ENCODE results near the gene KIR2DL4.
"Not testable (repeated sequence)": the region's sequence is repeated elsewhere in the genome, so short reads cannot be mapped to it uniquely, and the experiment has no call there.

DNA sequence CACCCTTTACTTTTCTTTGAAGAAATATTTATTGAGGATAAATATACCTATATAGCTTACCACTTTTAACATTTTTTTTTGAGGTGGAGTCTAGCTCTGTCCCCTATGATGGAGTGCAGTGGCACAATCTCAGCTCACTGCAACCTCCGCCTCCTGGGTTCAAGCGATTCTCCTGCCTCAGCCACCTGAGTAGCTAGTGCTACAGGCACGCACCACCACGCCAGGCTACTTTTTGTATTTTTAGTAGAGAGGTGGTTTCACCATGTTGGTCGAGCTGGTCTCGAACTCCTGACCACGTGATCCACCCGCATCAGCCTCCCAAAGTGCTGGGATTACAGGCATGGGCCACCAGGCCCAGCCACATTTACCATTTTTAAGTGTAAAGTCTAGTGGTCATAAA is 27.6 kb upstream of the KIR2DL4 start:
- not testable (repeated sequence) for TF ChIP-seq YY1 (IDR thresholded peaks at IDR 0.05); TAF1 (conservative IDR thresholded peaks at IDR 0.05); EGR1 (IDR thresholded peaks at IDR 0.05; ENCODE audit: low read depth in 2 of 2); GABPA (IDR thresholded peaks at IDR 0.05 in 1 of 2, conservative IDR thresholded peaks at IDR 0.05 in 1 of 2)
- TF ChIP-seq, protein P1, sequence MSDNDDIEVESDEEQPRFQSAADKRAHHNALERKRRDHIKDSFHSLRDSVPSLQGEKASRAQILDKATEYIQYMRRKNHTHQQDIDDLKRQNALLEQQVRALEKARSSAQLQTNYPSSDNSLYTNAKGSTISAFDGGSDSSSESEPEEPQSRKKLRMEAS (IDR thresholded peaks at IDR 0.05), result not testable (repeated sequence)
- TF ChIP-seq, protein P2, sequence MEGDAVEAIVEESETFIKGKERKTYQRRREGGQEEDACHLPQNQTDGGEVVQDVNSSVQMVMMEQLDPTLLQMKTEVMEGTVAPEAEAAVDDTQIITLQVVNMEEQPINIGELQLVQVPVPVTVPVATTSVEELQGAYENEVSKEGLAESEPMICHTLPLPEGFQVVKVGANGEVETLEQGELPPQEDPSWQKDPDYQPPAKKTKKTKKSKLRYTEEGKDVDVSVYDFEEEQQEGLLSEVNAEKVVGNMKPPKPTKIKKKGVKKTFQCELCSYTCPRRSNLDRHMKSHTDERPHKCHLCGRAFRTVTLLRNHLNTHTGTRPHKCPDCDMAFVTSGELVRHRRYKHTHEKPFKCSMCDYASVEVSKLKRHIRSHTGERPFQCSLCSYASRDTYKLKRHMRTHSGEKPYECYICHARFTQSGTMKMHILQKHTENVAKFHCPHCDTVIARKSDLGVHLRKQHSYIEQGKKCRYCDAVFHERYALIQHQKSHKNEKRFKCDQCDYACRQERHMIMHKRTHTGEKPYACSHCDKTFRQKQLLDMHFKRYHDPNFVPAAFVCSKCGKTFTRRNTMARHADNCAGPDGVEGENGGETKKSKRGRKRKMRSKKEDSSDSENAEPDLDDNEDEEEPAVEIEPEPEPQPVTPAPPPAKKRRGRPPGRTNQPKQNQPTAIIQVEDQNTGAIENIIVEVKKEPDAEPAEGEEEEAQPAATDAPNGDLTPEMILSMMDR (IDR thresholded peaks at IDR 0.05; ENCODE audit: low read depth, low read length, missing input control), result not testable (repeated sequence)
